HG03066 (cell line): ENCODE results near the gene SPEG.

Experiments
- ATAC-seq: cut with Tn5 transposase; IDR thresholded peaks from one replicate; pipeline ENCODE4 v1.9.1; 2021; ENCODE audit warnings: low read depth; ENCODE audit not compliant: unreplicated experiment

Gene SPEG

DNA sequence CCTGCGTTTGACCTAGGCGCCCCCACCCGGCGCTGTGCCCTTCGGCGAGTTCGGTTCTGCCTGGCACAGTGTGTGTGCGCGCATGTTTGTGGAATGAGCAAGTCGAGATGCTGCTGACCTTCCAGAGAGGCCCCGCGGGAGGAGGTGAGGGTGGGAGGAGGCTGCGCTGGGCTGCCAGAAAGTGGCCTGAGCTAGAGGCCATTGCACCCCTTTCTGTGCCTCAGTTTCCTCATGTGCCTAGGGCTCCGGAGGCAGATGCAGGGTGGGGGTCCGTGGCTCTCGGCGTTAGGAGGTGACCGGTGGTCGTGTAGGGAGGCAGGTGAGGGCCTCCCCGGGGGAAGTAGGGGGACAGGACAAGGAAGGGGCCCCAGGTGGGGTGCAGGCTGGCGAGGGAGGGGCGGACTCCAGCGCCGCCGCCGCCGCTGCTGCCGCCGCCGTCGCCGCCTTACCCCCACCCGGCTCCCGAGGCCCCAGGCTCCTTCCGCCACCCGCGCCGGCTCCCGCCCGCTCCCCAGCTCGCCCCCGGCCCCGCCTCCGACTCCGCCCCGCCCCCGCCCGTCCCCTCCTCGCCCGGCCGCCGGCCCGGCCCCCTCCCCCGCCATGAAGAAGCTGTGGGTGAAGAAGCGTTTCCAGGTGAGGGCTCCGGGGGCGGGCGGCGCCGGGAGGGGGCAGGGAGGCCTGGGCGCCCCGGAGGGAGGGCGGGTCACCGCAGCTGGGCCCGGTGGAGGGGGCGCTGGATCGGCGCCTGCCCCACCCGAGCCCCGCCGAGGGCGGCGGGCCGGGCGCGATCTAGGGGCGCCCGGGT, 7.0 kb downstream of the SPEG start:
- ATAC-seq = no peak

DNA sequence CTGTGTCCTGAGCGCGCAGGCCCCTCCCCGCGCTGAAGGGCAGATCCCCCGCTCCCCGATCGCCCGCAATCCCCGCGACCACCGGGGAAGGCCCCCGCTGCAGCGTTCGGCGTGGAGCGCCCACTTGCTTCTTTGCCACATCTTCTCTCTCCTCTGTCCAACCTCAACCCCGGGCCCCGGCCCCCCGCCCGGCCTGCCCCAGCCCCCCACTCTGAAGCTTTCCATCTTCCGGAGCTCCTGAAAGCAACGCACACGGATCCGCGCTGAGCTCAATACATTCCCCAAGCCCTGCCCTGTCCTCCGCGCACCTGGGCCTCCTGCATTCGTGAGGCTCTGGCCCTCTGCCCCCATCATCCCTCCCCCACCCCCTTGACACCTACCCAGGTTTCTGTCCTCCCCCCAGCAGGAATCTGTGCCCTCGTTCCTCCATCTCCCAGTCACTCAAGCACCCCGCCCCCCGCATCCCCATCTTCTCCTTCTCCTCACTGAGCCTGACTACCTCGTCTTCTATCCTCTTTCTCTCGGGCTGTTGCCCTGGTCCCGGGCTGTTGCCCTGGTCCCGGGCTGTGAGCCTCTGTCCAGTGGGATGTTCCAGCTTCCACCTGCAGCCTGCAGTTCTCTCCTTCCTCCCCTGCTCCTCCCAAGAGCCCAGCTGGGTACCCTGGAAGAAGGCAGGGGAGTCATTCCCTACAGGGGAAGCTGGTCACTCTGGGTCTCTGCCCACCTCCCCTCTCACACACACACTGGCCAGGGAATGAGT, 7.8 kb downstream of the SPEG start:
- ATAC-seq = no peak

DNA sequence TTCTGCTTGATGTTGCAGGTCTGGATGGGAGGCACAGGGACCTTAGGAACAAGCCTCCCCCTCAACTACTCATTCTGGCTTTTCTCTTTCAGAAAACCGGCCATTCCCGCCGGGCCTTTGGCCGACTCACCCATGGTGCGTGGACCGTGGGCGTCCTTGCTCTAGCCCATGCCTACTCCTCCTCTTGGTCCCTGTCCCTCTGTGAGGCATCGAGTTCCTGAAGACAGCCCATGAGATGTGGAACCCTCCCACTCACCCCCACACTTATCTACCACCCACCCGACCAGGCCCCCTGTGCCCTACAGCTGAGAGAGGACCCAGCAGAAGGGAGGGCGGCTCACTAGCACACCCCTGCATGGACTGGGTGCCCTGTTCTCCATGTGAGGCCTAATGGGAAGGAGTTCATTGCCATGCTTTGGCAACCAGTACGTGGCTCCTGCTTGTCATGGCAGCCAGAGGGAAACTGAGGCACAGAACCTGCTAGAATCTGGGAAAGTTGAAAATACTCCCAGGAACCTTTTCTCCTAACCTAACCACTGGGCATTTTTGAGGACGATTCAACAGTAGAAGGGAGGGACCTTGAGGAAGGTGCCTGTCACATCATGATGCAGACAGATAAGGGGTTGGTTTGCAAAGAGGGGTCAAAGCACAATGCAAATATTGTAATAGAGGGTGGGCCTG, 8.5 kb downstream of the SPEG start:
- ATAC-seq = no peak

DNA sequence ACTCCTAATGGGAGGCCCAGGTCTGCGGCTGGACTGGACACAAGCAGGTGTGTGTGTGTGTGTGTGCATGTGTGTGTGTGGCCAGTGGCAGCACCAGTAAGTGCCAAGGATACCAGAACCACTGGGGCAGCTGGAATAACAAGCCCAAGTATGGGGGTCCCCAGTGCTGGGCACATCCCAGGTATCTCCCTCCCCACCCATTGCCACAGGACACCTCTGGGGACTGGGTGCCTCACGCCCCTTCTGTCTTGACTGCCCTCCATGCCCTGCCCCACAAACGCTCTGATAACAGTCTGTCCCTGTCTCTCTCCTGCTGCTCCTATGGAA, 9.0 kb downstream of the SPEG start:
- ATAC-seq = no peak

DNA sequence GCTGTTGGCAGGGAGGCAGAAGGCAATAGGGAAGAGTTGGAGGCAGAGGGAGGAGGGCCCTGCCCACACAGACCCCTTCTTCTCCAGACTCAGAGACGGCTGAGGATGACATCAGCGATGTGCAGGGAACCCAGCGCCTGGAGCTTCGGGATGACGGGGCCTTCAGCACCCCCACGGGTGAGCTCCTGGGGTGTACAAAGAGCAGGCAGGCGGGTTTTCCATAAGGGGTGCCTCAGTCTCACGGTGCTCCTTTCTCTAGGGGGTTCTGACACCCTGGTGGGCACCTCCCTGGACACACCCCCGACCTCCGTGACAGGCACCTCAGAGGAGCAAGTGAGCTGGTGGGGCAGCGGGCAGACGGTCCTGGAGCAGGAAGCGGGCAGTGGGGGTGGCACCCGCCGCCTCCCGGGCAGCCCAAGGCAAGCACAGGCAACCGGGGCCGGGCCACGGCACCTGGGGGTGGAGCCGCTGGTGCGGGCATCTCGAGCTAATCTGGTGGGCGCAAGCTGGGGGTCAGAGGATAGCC, 10.0 kb downstream of the SPEG start:
- ATAC-seq = no peak

DNA sequence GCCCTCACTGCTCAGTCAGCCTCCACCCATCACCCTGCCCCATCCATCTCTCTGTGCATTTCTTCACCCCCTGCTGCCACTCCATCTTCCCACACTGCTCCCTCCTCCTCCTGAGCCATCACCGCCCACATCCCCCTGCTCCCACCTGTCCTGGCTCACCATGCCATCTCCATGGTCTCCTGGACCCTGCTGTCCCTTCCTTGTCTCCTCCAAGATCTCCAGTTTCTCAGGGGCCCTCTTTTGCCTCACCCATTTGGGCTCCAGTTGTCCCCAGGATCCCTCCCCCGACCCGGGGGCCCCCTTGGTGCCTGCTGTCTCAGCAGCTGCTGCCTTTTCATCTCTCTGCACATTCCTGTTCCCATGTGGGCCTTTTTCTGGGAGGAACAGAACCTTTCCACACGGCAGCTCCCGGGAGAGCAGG, 10.6 kb downstream of the SPEG start:
- no peak for ATAC-seq

DNA sequence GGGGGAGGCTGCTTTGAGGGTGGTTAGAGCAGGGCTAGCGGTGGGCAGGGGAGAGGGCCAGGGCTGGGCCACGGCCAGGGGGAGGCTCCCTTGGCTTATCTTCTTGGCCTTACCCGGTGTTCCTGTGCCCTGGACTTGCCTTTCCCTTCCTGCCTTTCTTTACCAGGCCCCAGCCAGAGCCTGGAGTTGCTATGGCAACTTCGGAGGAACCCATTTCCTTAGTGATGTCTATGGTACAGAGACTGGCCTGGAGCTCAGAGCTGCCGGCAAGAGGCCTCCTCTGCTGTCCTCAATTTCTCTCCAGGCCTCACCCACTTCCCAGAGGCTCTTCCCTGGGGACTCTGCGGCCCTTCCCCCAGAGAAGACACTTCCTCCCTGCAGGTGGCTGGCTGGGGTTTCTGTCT, 11.5 kb downstream of the SPEG start:
- ATAC-seq = no peak

DNA sequence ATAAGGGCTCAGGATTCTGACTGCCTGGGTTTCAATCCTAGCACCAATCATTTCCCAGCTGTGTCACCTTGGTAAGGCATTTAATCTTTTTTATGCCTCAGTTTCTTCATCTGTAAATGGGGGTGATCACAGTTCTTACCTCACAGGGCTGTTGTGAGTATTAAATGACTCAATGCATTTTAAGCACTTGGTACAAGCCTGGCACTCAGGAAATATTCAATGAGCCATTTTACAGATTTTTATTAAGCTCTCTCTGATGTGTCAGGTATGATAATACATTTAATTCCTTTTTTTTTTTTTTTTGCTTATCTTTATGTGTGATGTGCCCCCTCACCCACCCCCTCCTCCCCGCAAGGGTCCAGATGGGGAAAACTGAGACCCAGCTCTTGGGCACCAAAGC, 12.0 kb downstream of the SPEG start:
- ATAC-seq = no peak

DNA sequence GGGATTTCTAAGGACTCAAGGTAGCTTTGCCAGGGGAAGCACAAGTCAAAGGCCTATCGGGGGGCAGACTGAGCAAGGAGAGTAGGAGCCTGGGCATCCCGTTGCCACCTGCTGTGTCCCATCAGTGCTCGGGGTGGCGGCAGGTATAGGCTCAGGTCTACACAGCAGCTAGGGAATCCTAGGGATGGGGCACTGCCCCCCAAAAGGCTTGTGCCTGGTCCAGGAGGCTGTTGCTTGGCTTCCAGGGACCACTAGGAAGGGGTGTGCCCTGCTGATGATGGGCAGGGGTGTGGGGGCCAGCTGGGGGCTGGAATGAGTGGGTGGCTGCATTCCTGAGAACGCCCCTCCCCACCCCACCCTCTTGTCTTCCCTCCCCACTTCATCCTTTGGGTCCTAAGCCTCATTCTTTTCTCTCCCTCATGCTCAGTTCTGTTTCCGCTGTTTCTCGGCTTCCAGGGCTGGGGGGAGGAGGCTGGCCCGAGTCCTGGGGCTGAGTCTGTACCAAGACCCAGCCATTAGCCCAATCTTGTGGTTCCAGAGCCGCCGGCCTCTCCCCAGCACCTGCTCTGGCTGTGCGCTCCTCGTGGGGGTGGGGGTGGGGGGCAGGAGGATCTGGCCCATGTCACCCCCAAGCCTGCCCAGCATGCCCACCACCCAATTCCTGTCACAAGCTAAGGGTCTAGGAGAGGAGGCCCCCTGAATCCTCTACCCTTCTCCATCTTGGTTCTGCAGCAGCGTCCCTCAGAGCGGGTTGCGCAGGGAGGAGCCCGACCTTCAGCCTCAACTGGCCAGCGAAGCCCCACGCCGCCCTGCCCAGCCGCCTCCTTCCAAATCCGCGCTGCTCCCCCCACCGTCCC, 12.8 kb downstream of the SPEG start:
- no peak for ATAC-seq

DNA sequence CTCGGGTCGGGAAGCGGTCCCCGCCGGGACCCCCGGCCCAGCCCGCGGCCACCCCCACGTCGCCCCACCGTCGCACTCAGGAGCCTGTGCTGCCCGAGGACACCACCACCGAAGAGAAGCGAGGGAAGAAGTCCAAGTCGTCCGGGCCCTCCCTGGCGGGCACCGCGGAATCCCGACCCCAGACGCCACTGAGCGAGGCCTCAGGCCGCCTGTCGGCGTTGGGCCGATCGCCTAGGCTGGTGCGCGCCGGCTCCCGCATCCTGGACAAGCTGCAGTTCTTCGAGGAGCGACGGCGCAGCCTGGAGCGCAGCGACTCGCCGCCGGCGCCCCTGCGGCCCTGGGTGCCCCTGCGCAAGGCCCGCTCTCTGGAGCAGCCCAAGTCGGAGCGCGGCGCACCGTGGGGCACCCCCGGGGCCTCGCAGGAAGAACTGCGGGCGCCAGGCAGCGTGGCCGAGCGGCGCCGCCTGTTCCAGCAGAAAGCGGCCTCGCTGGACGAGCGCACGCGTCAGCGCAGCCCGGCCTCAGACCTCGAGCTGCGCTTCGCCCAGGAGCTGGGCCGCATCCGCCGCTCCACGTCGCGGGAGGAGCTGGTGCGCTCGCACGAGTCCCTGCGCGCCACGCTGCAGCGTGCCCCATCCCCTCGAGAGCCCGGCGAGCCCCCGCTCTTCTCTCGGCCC, 13.6 kb downstream of the SPEG start:
- ATAC-seq = no peak

DNA sequence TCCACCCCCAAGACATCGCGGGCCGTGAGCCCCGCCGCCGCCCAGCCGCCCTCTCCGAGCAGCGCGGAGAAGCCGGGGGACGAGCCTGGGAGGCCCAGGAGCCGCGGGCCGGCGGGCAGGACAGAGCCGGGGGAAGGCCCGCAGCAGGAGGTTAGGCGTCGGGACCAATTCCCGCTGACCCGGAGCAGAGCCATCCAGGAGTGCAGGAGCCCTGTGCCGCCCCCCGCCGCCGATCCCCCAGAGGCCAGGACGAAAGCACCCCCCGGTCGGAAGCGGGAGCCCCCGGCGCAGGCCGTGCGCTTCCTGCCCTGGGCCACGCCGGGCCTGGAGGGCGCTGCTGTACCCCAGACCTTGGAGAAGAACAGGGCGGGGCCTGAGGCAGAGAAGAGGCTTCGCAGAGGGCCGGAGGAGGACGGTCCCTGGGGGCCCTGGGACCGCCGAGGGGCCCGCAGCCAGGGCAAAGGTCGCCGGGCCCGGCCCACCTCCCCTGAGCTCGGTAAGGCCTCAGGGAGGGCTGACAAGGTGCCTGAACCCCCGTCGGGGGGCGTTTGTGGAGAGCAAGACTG, 14.2 kb downstream of the SPEG start:
- ATAC-seq = no peak

DNA sequence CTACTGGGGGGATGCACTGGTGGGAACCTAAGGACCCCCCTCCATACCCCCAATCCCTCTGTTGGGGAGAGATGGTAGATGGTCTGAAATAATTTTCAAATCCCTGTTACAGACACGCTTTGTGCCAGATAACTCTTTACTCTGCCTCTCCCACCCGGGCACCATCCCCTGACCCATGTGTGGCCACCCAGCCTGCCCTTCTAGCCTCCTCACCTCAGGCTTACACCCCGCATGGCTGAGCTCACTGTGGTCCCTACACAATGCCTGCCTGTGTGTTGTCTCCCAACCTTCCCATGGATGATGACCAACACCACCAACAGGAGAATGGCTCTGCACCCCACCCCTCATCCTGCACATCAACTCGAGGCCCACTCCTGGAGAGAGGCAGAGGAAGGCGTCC, 15.0 kb downstream of the SPEG start:
- ATAC-seq = no peak

DNA sequence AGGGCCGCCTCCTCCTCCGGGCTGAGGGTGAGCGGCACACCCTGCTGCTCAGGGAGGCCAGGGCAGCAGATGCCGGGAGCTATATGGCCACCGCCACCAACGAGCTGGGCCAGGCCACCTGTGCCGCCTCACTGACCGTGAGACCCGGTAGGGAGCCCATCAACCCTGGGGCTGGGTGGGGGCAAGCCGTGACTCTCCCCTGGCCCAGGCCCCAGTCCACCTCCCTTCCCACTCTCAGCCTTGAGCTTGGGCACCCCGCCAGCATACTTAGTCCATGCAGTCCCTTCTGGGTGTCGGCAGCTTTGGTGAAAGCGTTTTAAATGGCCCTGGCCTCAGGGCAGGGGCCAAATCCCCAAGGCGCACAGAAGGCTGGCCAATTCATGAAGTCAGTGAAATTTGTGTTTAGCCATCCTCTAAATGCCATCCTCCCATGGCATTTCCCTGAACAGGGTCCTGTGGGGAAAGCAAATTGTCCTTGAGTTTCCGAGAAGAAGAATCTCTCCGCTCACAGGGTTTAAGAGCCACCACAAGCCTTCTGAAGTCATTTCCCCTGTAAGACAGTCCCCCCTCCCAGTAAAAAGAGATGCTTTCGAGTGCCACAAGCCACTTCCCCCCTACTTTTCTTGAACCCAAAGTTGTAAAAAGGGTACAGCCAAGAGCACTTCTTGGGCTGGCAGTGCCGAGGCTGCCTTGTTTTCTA, 17.2 kb downstream of the SPEG start:
- ATAC-seq = no peak

DNA sequence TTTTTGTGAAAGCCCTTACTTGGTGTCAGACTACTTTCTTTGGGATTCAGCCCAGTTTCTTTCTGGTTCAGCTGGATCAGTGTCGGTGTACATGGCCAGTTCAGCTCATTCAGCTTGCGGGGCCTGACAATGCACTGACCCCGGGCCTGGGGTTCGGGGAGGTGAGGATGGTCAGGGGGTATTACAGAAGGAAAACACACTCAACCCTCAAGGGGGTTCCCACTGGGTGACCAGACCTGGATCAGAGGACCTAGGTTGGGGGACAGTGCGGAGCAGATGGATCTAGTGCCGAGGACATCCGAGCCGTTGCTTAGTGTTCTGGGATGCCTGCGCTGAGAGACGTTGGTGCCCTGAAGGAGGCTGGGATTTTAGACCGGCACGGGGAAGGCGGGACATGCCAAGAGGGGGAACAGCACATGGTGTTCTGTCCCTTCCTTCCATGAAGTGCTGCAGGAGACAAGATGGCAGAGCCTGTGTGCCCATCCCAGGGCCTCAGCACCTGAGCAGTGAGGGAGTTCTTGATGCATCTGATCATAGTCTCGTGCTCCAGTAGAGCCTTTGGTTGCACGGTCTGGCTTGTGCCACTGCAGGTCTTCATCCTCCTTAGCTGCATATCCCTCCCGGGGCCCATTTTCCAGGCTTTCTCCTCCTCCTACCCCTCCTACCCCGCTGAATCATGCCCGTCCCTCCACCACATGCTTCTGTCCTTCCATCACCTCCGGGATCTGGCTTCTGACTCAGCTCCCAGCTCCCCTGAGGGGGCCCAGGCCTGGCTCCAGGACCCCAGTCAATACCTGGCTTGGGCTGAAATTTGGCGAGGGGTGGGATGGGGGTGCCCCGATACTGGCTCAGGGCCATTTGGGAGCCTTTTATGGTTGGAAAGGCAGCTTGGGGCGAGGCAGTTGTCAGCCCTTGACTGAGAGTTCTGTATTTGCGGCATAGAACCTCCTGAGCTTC, 18.0 kb downstream of the SPEG start:
- no peak for ATAC-seq

DNA sequence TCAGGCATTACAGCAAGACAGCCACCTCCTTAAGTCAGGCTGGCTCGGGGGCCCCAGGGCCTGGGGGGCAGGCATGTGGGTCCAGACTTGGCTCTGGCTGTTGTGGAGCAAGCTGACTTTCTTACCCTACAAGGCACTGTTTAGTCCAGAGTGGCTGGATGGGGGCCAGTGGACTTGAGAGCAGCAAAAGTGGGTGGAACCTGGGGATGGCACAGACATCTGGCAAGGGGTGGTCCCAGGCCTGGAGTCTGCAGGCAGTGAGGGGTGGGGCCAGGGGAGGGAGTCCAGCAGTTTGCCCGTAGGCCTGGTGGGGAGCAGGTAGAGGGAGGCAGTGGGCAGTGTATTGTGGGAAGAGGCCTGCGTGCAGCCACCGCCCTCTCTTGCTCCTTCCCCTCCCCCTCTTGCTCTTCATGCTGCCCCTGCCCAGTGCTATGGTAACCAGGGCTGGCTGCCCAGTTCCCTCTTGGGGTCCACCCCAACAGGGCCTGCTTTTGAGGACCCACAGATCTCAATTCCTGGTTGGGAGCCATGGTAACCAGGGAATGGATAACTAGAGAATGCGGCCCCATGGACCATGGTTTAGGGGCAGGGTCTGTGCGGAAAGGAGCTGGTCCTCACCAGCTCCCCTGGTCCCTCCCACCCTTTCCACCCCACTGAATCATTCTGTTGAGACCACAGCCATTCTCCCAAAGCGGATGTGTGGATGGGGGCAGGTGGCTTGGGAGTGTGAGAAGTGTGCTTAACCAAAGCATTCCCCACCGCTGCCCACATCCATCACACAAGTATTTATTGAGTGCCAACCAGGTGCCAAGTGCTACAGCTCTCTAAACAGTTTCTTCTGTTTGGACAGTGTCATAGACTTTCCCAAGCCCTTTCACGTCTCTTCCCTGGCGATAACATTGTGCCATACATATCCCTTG, 19.3 kb downstream of the SPEG start:
- ATAC-seq = no peak

DNA sequence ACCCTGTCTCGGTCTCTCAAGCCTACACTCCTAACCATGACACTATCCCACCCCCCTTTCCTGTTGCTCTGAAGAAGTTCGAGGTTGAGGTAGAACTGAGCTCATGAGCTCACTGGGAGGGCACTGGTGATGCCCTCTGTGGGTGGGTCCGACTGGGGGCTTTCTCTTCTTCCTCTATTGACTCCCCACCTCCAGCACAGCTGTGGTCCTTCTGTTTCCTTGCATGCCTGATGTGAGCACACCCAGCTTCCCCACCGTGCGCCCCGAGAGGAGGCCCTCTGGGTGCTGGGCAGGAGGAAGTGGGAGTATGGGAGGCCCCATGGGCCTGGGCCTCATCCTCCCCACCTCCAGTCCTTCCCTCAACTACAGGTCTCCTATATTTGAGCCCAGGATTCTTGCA, 20.9 kb downstream of the SPEG start:
- ATAC-seq = no peak

DNA sequence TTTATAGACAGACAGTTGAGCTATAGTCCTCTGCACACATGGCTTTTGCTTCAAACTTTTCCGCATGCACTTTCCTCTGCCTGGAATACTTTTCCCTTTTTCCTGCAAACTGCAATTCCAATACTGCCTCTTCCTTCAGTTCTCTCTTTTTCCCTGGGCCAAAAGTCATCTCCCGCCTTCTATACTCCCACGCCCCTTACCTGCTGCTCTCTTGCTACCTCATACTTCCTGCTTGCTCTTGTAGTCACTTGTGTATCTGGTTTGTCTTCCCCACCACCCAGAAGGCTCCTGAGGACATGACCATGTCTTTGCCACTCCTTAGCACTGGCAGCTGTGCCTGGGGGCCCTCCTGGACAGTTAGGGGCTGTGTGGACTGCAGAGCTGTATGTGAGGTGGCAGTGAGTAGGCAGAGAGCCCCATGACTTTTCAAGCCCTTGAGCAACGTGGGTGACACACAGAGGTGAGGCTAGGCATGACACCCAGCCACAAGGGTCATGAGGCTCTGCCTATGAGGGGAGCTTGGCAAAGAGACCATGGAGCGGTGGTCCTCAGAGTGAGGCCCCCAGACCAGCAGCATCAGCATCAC, 23.2 kb downstream of the SPEG start:
- no peak for ATAC-seq
